Right hindlimb (tissue), 1 donor: Measurements from ENCODE around the gene ATP8B4.
"Not testable (repeated sequence)": the region's sequence is repeated elsewhere in the genome, so short reads cannot be mapped to it uniquely, and the experiment has no call there.

Experiments used
- DNase-seq: peaks from one replicate; pipeline ENCODE4 v3.0.0-alpha.2; 2018

The ATP8B4 gene

GRCh38 chr15:50119063-50120040 is at the start of gene ATP8B4:
Gene ATP8B4 (minus strand): TSS chr15:50119233. CDS start chr15:50106966, 12,267 bp downstream.
- DNase-seq = no peak

GRCh38 chr15:50168379-50168778 is 49.3 kb upstream of the ATP8B4 start:
- no peak for DNase-seq

GRCh38 chr15:50167110-50167509 is 48.1 kb upstream of the ATP8B4 start:
- no peak for DNase-seq

DNA sequence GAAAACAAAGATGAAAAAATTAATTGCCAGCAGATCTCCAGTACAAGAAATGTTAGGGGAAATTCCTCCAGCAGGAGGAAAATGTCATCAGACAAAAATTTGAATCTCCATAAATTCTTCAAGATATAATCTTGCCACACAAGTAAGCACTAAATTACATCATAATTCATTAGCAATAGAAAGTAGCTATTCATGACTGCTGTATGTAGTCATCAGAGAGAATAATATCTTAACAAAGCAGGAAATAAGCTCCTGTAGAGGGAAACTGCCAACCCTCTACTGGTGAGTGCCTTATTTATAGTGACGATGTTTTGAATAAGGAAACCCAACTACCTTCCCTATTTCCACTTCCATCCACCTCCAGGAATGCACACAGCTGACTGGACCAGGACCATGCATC is 47.2 kb upstream of the ATP8B4 start:
- no peak for DNase-seq

DNA sequence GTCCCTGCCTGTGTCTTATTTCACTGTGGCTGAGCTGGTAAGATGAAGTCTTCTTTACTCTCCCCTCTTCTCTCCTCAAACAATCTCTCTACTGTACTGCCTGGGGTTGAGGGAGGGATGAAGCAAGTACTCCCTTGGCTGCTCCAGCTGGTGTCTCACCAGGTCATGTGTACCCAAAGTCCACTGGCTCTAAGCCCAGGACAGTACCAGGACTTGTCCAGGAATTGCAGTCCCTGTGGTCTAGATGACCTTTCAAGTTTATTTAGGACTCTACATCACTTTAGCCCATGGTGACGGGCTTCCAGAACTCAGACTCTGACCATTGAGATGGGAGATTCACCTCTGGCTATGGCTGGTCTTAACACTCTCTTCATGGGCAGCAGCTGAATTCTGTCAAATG is 45.4 kb upstream of the ATP8B4 start:
- DNase-seq = no peak

DNA sequence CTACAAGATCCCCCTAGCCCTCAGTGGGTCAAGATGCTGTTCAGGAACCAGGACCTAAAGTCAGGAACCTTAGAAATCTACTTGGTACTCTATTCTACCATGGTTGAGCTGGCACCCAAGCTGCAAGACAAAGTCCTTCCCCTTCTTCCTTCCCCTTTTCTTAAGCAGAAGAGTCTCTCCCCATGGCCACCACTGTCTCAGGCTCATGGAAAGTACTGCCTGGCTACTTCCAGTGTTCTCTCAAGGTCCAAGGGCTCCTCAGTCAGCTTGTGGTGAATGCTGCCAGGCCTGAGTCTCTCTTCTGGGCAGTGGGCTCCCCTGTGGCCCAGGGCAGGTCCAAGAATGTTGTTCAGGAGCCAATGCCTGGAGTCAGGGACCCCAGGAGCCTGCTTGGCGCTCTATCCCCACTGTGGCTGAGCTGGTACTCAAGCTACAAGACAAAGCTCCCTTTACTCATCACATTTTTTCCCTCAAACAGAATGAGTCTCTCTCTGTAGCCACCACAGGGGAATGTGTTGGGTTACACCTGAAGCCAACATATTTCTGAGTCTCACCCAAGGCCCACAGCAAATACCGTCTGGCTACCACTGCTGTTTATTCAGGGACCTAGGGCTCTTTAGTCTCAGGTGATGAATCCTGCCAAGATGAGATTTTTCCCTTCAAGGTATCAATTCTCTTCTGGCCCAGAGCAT is 44.8 kb upstream of the ATP8B4 start:
- no peak for DNase-seq

DNA sequence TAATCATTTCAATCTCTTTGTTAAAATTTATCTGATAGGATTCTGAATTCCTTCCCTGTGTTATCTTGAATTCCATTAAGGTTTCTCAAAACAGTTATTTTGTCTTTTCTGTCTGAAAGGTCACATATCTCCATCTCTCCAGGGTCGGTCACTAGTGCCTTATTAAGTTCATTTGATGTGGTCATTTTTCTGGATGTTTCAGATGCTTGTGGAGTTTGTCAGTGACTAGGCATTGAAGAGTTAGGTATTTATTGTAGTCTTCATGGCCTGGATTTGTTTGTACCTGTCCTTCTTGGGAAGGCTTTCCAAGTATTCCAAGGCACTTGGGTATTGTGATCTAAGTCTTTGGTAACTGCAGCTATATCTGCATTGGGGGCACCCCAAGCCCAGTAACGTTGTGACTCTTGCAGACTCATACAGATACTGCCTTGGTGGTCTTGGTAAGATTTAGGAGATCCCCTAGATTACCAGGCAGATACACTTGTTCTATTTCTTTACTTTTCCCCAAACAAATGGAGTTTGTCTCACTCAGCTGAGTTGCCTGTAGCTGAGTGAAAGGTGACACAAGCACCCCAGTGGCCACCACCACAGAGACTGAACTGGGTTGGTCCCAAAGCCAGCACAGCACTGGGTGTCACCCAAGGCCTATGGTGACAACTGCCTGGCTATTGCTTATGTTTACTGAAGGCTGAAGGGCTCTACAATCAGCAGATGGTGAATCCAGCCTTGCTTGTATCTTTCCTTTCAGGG is 44.1 kb upstream of the ATP8B4 start:
- no peak for DNase-seq

DNA sequence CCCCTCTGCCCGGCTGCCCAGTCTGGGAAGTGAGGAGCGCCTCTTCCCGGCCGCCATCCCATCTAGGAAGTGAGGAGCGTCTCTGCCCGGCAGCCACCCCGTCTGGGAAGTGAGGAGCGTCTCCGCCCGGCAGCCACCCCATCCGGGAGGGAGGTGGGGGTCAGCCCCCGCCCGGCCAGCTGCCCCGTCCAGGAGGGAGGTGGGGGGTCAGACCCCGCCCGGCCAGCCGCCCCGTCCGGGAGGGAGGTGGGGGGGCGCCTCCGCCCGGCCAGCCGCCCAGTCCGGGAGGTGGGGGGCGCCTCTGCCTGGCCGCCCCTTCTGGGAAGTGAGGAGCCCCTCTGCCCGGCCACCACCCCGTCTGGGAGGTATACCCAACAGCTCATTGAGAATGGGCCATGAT is 39.2 kb upstream of the ATP8B4 start:
- DNase-seq = not testable (repeated sequence)

DNA sequence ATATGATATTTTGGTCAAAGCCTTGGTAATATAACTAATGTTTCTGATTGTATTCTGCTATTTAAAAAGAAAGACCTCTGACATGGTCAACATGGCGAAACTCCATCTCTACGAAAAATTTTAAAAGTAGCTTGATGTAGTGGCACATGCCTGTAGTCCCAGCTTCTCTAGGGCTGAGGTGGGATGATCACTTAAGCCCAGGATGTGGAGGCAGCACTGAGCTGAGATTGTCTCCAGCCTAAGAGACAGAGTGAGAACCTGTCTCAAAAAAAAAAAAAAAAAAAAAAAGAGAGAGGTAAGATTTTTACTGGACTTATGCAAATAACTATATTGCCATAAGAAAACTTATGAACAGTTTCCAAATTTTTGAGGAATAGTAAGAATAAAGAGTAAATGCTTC is 32.4 kb upstream of the ATP8B4 start:
- DNase-seq = no peak

DNA sequence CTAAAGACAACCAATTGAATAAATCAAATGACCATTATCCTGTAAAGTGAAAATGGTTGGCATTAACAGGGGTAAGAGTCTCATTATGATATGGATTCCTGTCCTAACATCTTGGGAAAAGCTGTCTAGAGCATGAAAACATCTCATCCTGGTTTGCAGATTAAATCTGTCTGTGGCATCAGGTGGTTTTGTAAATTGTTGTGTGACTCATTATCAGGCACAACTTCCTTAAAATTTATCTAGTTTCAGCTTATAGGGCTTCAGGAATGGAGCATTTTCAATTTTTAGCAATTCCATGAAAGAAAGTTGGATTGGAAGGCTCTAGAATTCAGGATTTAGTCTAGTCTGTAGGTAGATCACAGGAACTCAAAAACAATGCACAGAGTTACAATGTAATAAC is 31.8 kb upstream of the ATP8B4 start:
- no peak for DNase-seq

GRCh38 chr15:50150349-50150748 is 31.3 kb upstream of the ATP8B4 start:
- no peak for DNase-seq

DNA sequence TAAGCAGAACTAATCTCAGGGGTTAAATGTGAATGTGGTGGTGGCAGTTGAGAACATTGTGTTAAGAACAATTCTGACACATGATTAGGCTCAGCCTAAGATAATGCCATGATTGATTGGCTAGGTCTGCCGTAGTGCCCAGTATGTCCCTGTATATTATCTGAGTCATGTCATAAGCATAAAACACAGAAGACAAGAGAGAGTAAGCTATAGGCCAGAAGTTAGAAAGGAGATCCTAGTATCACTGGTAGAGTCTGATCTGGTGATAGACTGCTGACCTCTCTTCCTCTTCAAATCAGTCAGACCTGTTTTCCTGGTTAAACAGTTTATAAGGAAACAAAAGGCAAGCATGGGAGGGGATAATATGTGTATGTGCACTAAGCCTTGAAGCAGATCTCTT is 30.1 kb upstream of the ATP8B4 start:
- DNase-seq = no peak

DNA sequence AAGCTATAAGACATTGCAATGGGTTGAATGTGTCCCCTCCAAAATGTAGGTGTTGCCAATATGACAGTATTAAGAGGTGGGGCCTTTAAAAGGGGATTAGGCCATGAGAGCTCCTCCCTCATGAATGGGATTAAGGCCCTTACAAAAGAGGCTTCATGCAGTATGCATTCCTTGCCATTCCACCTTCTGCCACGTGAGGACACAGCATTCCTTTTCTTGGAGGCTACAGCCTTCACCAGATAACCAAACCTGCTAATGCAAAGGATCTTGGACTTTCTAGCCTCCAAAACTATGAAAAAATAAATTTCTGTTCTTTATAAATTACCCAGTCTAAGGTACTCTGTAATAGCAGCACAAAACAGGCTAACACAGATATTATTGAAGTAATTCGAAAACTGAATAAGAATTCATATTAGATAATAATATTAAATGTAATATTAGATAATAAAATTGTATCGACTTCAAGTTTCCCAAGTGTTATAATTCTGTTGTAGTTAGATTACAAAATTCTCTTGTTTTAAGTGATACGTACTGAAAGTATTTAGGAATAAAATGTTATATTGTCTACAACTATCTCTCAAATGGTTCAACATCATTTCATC is 29.4 kb upstream of the ATP8B4 start:
- peak; percentile 25 for DNase-seq

DNA sequence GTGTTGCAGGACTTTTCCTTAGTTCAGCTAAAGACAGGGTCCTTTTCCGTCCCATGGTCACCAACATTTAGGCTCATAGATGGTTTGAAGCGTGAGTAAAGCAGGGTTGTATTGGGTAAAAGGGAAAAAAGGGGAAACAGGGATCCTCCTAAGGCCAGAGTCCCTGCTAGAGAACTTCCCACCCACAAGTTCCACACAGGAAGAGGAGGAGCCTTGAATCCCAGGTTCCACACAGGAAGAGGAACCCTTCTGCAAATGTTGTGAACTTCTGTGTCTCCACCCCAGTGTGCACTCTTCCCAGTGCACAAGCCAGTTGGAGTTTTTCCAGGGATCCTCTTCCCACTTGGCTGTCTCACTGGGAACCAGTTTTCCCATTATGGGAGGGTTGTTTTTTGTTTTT is 27.6 kb upstream of the ATP8B4 start:
- no peak for DNase-seq

GRCh38 chr15:50145451-50145872 is 26.4 kb upstream of the ATP8B4 start:
- no peak for DNase-seq

- DNase-seq = no peak
These were observed 25.5 kb upstream of the ATP8B4 start for GRCh38 chr15:50144341-50145120.

GRCh38 chr15:50143255-50143860 is 24.3 kb upstream of the ATP8B4 start:
- no peak for DNase-seq

DNA sequence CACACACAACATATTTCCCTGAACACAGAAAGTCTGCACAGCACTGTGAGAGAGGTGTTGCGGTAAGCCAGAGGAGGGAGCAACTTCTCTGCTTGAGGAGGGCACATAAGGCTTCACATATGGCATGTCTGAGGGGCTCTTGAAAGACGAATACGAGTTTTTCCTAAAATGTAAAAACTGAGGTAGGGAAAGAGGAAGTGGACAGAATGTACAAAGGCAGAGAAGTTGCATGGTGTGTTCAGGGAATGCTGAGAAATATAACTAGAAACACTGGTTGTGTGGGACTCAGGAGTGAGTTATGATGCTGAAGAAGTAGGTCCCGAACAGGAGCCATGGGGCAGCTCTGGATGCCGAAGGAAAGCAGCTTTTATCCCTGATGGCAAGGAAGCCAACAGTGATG is 22.8 kb upstream of the ATP8B4 start:
- no peak for DNase-seq

- DNase-seq = no peak
These were observed 21.9 kb upstream of the ATP8B4 start for GRCh38 chr15:50140983-50141382.

- DNase-seq = no peak
These were observed 21.1 kb upstream of the ATP8B4 start for GRCh38 chr15:50140098-50140497.

DNA sequence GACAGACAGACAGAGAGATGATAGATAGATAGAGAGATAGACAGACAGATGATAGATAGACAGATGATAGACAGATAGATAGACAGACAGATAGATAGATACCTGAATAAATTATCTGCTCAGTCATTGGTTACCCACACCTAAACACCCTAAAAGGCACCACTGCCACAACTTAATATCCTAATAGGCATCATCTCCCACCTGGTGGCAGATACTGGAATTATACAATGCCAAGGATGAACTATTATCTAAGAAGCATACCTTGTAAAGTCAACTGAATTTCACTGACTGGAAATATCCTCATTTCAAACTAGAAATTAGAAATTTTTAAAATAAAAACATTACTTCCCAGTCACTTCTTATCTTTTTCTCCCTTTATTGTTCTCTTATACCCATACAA is 19.4 kb upstream of the ATP8B4 start:
- no peak for DNase-seq

GRCh38 chr15:50137893-50138292 is 18.9 kb upstream of the ATP8B4 start:
- DNase-seq = no peak
